ENCODE measurements around the gene HSPA9.

HSPA9 gene

DNA sequence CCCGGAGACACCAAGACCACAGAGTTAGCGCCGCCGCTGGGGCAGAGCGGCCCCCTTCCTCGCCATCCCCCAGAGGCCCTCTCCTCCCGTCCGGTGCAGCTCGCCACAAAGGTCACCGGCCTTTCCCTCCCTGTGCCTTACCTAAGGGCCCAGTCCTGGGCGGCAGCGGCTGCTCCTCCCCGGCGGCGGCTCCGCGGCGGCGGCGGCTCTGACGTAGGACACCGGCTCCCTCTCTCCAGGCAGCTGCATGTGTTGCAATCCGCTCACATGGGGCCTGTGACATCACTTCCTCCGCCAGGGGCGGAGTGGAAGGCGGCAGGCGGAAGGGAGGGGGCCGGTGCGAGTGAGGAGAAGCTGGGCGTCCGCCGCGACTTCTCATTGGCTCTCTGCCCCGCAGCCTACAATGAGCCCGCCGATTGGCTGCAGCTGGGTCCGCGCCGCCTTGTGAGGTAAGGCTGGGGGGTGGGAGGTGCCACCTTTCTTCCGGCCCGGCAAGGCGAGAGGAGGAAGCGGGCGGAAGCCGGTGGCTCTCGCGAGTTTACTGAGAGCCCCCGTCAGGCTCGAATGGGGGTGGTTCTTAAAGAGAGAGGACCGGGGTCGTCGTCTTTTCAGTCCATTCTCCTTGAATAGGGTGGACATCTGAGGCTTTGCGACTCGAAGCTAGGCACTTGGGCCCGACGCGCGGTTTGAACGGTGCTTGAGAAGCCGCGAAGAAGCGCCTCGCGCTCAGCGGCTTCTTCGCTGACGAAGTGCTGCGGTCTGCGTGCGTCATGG is 32.1 kb downstream of the HSPA9 start, which contains the start of gene ETF1:
Gene ETF1, minus strand, starts transcription at position 281 of the 774 bp plus-strand sequence. CDS start 318 bp downstream, outside the sequence.
- TF ChIP-seq CTCF (IDR thresholded peaks at IDR 0.05; ENCODE audit: borderline replicate concordance, extremely low read depth, low read length, poor library complexity, severe bottlenecking) (no peak), EZH2 (IDR thresholded peaks at IDR 0.05; ENCODE audit: borderline replicate concordance, low read depth, low read length, severe bottlenecking) (no peak)
- Histone ChIP-seq H3K79me2 (ENCODE audit: insufficient read depth, low read length) (peaks cover 91% of the 10 kb centered on the region), H3K27me3 (ENCODE audit: insufficient read depth, low read length, poor library complexity) (no peaks in the 10 kb centered on the region), H3K4me1 (ENCODE audit: insufficient read depth, low read length) (peaks cover 55% of the 10 kb centered on the region), H3K4me2 (ENCODE audit: insufficient read depth, low read length) (peak within 1 kb of the TSS; percentile 88), H3K27ac (ENCODE audit: low read length) (peak within 1 kb of the TSS; percentile 100), H3K9ac (ENCODE audit: low read depth, low read length) (peak within 1 kb of the TSS; percentile 95), H3K4me3 (ENCODE audit: low read depth in 1 of 2, low read length in 2 of 2) (peak within 1 kb of the TSS; percentile 99), H3K36me3 (ENCODE audit: insufficient read depth, low read length) (peaks cover 35% of the 10 kb centered on the region), H2AFZ (ENCODE audit: low read depth, low read length) (peak within 1 kb of the TSS; percentile 98), H4K20me1 (ENCODE audit: insufficient read depth, low read length) (peaks cover 36% of the 10 kb centered on the region; the same call in 1 of the 2 replicates), H3K9me3 (ENCODE audit: insufficient read depth, low read length, severe bottlenecking) (no peaks in the 10 kb centered on the region)
- DNase-seq (peak; percentile 100), ATAC-seq (ENCODE audit: insufficient read depth, low read depth) (peak; percentile 92)

DNA sequence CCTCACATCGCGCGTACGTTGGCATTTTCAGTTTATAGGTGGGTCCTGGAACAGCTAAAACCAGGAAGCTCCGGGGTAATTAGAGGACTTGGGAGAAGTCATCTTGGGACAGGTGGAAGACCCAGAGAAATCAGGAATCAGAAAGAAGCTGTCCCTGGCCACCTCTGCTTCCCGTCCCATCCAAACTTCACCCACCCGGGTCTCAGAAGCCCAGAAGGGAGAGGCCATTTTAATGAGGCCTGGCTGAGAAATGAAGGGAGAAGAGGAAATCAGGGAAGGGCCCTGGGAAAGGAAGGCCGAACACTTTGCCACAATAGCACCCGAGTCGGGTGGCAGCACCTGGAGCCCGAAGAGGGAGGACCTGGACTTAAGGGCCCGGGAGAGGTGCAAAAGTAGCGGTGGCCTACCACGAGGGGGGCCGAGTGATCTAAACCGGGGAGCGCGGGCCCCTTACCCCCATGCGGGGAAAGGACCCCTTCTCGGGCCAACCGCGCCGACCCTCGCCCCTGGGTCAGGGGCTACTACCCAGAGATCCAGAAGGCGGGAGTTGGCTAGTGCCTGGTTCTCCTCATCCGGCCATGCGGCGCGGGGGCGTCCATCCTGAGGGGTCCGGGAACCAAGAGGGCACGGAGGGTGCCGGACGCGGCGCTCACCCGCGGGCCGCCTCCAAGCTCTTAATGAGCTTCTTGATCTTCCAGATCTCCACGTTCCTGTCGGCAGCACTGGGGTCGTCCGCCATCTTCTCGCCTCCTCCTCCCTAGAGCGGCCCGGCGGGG is 32.8 kb downstream of the HSPA9 start:
- Histone ChIP-seq H3K27me3 (ENCODE audit: insufficient read depth, low read length, poor library complexity) (no peaks in the 10 kb centered on the region), H3K79me2 (ENCODE audit: insufficient read depth, low read length) (peaks cover 92% of the 10 kb centered on the region), H3K9ac (ENCODE audit: low read depth, low read length) (peak overlapping the region; percentile 95), H3K36me3 (ENCODE audit: insufficient read depth, low read length) (peaks cover 36% of the 10 kb centered on the region), H3K4me3 (ENCODE audit: low read depth in 1 of 2, low read length in 2 of 2) (peak overlapping the region; percentile 83 to 99), H3K9me3 (ENCODE audit: insufficient read depth, low read length, severe bottlenecking) (no peaks in the 10 kb centered on the region), H4K20me1 (ENCODE audit: insufficient read depth, low read length) (peaks cover 37% of the 10 kb centered on the region; the same call in 1 of the 2 replicates), H3K4me1 (ENCODE audit: insufficient read depth, low read length) (peaks cover 55% of the 10 kb centered on the region), H3K4me2 (ENCODE audit: insufficient read depth, low read length) (peak overlapping the region; percentile 73), H3K27ac (ENCODE audit: low read length) (peak overlapping the region; percentile 90), H2AFZ (ENCODE audit: low read depth, low read length) (peak overlapping the region; percentile 84)
- DNase-seq, result peak; percentile 12
- ATAC-seq (ENCODE audit: insufficient read depth, low read depth), result no peak; the same call in 2 of the 3 replicates
- TF ChIP-seq EZH2 (IDR thresholded peaks at IDR 0.05; ENCODE audit: borderline replicate concordance, low read depth, low read length, severe bottlenecking), result no peak
- no peak for TF ChIP-seq CTCF (IDR thresholded peaks at IDR 0.05; ENCODE audit: borderline replicate concordance, extremely low read depth, low read length, poor library complexity, severe bottlenecking)

- Histone ChIP-seq H3K79me2 (ENCODE audit: insufficient read depth, low read length) (peaks cover 92% of the 10 kb centered on the region), H4K20me1 (ENCODE audit: insufficient read depth, low read length) (peaks cover 44% of the 10 kb centered on the region; the same call in 1 of the 2 replicates), H3K4me1 (ENCODE audit: insufficient read depth, low read length) (peaks cover 53% of the 10 kb centered on the region), H3K27me3 (ENCODE audit: insufficient read depth, low read length, poor library complexity) (no peaks in the 10 kb centered on the region), H3K9ac (ENCODE audit: low read depth, low read length) (peak overlapping the region; percentile 95), H3K4me2 (ENCODE audit: insufficient read depth, low read length) (peak overlapping the region; percentile 73), H3K27ac (ENCODE audit: low read length) (peak overlapping the region; percentile 90), H3K36me3 (ENCODE audit: insufficient read depth, low read length) (peaks cover 43% of the 10 kb centered on the region), H2AFZ (ENCODE audit: low read depth, low read length) (no peak overlapping the region), H3K4me3 (ENCODE audit: low read depth in 1 of 2, low read length in 2 of 2) (peak overlapping the region; percentile 83 to 99; a peak in 3 of 4 replicates), H3K9me3 (ENCODE audit: insufficient read depth, low read length, severe bottlenecking) (no peaks in the 10 kb centered on the region)
- DNase-seq (no peak), ATAC-seq (ENCODE audit: insufficient read depth, low read depth) (no peak)
- TF ChIP-seq CTCF (IDR thresholded peaks at IDR 0.05; ENCODE audit: borderline replicate concordance, extremely low read depth, low read length, poor library complexity, severe bottlenecking) (no peak), EZH2 (IDR thresholded peaks at IDR 0.05; ENCODE audit: borderline replicate concordance, low read depth, low read length, severe bottlenecking) (no peak)
Measured at GRCh38 chr5:138541511-138542179, 33.6 kb downstream of the HSPA9 start.

Measured in DND-41 (cell line).